Liver (tissue), 9 donors: Measurements from ENCODE around the gene PARL. TPM values are rescaled to one million over a fixed set of nuclear protein-coding genes. Genes with fewer than 3 reads are reported as not detected.

ENCODE experiments used
- DNase-seq: peaks from one replicate; pipeline ENCODE4 v3.0.0-alpha.2; 2017; ENCODE audit warnings: low spot score
- H3K27ac ChIP-seq, 2 donors: one replicate each; pipeline ENCODE4 v1.7.0; 2013; ENCODE audit warnings: inconsistent platforms in 2 of 2, low read length in 2 of 2, control low read depth in 1 of 2, low read depth in 1 of 2, mild to moderate bottlenecking in 1 of 2
- H3K27me3 ChIP-seq, 4 donors: one replicate each; pipeline versions ENCODE4 v1.6.1 to v1.7.0; 2013; ENCODE audit warnings: low read length in 3 of 4, inconsistent platforms in 1 of 4, mild to moderate bottlenecking in 1 of 4, moderate library complexity in 1 of 4; ENCODE audit not compliant: control insufficient read depth in 4 of 4, insufficient read depth in 4 of 4
- H3K36me3 ChIP-seq, 4 donors: one replicate each; pipeline versions ENCODE4 v1.6.1 to v1.7.0; 2013; ENCODE audit warnings: low read length in 3 of 4, mild to moderate bottlenecking in 3 of 4, low read depth in 1 of 4, moderate library complexity in 1 of 4; ENCODE audit not compliant: control insufficient read depth in 4 of 4, insufficient read depth in 3 of 4
- H3K4me1 ChIP-seq, 4 donors: one replicate each; pipeline versions ENCODE4 v1.6.1 to v1.7.0; 2013; ENCODE audit warnings: low read length in 3 of 4, mild to moderate bottlenecking in 3 of 4, moderate library complexity in 1 of 4; ENCODE audit not compliant: control insufficient read depth in 4 of 4, insufficient read depth in 4 of 4
- H3K4me3 ChIP-seq, 3 donors: one replicate each; pipeline versions ENCODE4 v1.6.1 to v1.7.0; 2013; ENCODE audit warnings: low read length in 3 of 3, control low read depth in 1 of 3, low read depth in 1 of 3, mild to moderate bottlenecking in 1 of 3
- H3K9ac ChIP-seq, 2 donors: one replicate each; pipeline ENCODE4 v1.7.0; 2013; ENCODE audit warnings: low read length in 2 of 2, mild to moderate bottlenecking in 2 of 2, moderate library complexity in 2 of 2, control low read depth in 1 of 2, low read depth in 1 of 2
- H3K9me3 ChIP-seq, 4 donors: one replicate each; pipeline versions ENCODE4 v1.6.1 to v1.7.0; 2013; ENCODE audit warnings: low read length in 3 of 4; ENCODE audit not compliant: control insufficient read depth in 4 of 4
- EGR1 ChIP-seq, 2 donors: IDR thresholded peaks; 2 replicates each; pipeline ENCODE4 v1.6.1; 2016 to 2018; ENCODE audit warnings: antibody characterized with exemption in 2 of 2, low read depth in 2 of 2
- FOXA1 ChIP-seq: IDR thresholded peaks from 2 replicates; pipeline ENCODE4 v1.6.1; 2016; ENCODE audit warnings: antibody characterized with exemption
- FOXA2 ChIP-seq: IDR thresholded peaks from 2 replicates; pipeline ENCODE4 v1.6.1; 2016; ENCODE audit warnings: antibody characterized with exemption
- GABPA ChIP-seq, 2 donors: IDR thresholded peaks in 1 of 2; conservative IDR thresholded peaks in 1 of 2; 2 replicates each; pipeline ENCODE4 v1.6.1; 2016; ENCODE audit warnings: antibody characterized with exemption in 2 of 2, mild to moderate bottlenecking in 1 of 2, moderate library complexity in 1 of 2
- HNF4A ChIP-seq, 2 donors: conservative IDR thresholded peaks; 2 replicates each; pipeline ENCODE4 v1.6.1; 2016; ENCODE audit warnings: antibody characterized with exemption in 2 of 2, mild to moderate bottlenecking in 2 of 2
- HNF4G ChIP-seq: IDR thresholded peaks from 2 replicates; pipeline ENCODE4 v1.6.1; 2016; ENCODE audit warnings: antibody characterized with exemption
- JUND ChIP-seq, 2 donors: IDR thresholded peaks; 2 replicates each; pipeline ENCODE4 v1.6.1; 2016; ENCODE audit warnings: antibody characterized with exemption in 2 of 2
- NR2F2 ChIP-seq: IDR thresholded peaks from 2 replicates; pipeline ENCODE4 v1.6.1; 2016; ENCODE audit warnings: antibody characterized with exemption
- RXRA ChIP-seq, 2 donors: IDR thresholded peaks; 2 replicates each; pipeline ENCODE4 v1.6.1; 2017 to 2018; ENCODE audit warnings: antibody characterized with exemption in 2 of 2, mild to moderate bottlenecking in 1 of 2
- SP1 ChIP-seq: IDR thresholded peaks from 2 replicates; pipeline ENCODE4 v1.6.1; 2018; ENCODE audit warnings: antibody characterized with exemption, mild to moderate bottlenecking
- YY1 ChIP-seq: IDR thresholded peaks from 2 replicates; pipeline ENCODE4 v1.6.1; 2016; ENCODE audit warnings: antibody characterized with exemption, mild to moderate bottlenecking
- WGBS: extraction: QIAGEN DNeasy Blood & Tissue Kit; methylation state at CpG from one replicate; pipeline ENCODE4 v1.1.7; 2013; 5-methylcytosine and 5-hydroxymethylcytosine counted together
- polyA plus RNA-seq, 2 donors: library from polyadenylated mRNA; stranded (reverse) in 1 of 2; unstranded in 1 of 2; fragments of 200-250 nt in 1 of 2; fragments of >200 nt in 1 of 2; fragmentation: Nextera tagmentation in 1 of 2; extraction: Ambion mirVana in 1 of 2; gene quantifications; one replicate each; pipeline versions ENCODE4 v1.2.1 to v1.2.3, GENCODE V29; 2013 to 2015
- total RNA-seq, 2 donors: library from RNA; depleted of rRNA; stranded (reverse); fragments of >200 nt; gene quantifications; one replicate each; pipeline ENCODE4 v1.2.3, GENCODE V29; 2014
- TF ChIP-seq, protein P1 (sequence below): IDR thresholded peaks from 2 replicates; pipeline ENCODE4 v1.6.1; 2016; ENCODE audit warnings: antibody characterized with exemption, mild to moderate bottlenecking
- TF ChIP-seq, protein P2 (sequence below): fragments of 150-350 bp; IDR thresholded peaks from 2 replicates; pipeline ENCODE4 v1.5.1; 2017; ENCODE audit warnings: improper control_type of control experiment, low read depth, low read length; ENCODE audit not compliant: missing input control
- TF ChIP-seq, protein P3 (sequence below): IDR thresholded peaks from 2 replicates; pipeline ENCODE4 v1.6.1; 2016; ENCODE audit warnings: antibody characterized with exemption
- TF ChIP-seq, protein P4 (sequence below): IDR thresholded peaks from 2 replicates; pipeline ENCODE4 v1.6.1; 2016; ENCODE audit warnings: antibody characterized with exemption
- TF ChIP-seq, protein P5 (sequence below): IDR thresholded peaks from 2 replicates; pipeline ENCODE4 v1.6.1; 2016; ENCODE audit warnings: antibody characterized with exemption
- donor health status: healthy.
- donor health status: healthy.
- donor health status: healthy.
- donor health status: healthy.
- donor health status: healthy.

The PARL gene
- total and polyA plus RNA-seq, 4 donors: 16.1 to 32.7 (median 22.1) TPM

DNA sequence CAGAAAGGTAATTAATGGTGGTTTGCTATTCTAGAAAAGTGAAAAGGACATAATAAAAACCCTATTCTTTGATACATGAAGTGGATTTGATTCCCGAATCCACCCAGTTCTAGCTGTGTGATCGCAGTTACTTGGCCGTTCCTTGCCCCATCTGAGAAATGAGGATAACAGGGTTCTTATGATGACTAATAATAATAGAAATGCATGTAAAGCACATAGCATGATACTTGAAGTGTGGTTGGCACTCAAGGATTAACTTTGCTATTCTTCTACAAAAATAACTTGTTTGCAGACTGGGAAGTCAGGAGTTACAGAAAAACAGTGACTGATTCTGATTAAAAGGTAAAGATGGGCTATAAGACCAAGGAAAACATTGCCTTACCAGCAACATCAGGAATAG is 26.8 kb downstream of the PARL start:
- Histone ChIP-seq H3K27ac (no peak overlapping the region), H3K4me1 (no peaks in the 10 kb centered on the region), H3K27me3 (no peaks in the 10 kb centered on the region), H3K9me3 (no peaks in the 10 kb centered on the region), H3K36me3 (peaks cover 9 to 51% (median 33%) of the 10 kb centered on the region in 4 donors), H3K9ac (no peak overlapping the region), H3K4me3 (no peak overlapping the region)
- DNase-seq: no peak
- WGBS: 95% methylated on average over 3 of the region's 3 CpGs
- no peak for TF ChIP-seq SP1
- TF ChIP-seq, protein P1, sequence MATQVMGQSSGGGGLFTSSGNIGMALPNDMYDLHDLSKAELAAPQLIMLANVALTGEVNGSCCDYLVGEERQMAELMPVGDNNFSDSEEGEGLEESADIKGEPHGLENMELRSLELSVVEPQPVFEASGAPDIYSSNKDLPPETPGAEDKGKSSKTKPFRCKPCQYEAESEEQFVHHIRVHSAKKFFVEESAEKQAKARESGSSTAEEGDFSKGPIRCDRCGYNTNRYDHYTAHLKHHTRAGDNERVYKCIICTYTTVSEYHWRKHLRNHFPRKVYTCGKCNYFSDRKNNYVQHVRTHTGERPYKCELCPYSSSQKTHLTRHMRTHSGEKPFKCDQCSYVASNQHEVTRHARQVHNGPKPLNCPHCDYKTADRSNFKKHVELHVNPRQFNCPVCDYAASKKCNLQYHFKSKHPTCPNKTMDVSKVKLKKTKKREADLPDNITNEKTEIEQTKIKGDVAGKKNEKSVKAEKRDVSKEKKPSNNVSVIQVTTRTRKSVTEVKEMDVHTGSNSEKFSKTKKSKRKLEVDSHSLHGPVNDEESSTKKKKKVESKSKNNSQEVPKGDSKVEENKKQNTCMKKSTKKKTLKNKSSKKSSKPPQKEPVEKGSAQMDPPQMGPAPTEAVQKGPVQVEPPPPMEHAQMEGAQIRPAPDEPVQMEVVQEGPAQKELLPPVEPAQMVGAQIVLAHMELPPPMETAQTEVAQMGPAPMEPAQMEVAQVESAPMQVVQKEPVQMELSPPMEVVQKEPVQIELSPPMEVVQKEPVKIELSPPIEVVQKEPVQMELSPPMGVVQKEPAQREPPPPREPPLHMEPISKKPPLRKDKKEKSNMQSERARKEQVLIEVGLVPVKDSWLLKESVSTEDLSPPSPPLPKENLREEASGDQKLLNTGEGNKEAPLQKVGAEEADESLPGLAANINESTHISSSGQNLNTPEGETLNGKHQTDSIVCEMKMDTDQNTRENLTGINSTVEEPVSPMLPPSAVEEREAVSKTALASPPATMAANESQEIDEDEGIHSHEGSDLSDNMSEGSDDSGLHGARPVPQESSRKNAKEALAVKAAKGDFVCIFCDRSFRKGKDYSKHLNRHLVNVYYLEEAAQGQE: no peak
- TF ChIP-seq, protein P2, sequence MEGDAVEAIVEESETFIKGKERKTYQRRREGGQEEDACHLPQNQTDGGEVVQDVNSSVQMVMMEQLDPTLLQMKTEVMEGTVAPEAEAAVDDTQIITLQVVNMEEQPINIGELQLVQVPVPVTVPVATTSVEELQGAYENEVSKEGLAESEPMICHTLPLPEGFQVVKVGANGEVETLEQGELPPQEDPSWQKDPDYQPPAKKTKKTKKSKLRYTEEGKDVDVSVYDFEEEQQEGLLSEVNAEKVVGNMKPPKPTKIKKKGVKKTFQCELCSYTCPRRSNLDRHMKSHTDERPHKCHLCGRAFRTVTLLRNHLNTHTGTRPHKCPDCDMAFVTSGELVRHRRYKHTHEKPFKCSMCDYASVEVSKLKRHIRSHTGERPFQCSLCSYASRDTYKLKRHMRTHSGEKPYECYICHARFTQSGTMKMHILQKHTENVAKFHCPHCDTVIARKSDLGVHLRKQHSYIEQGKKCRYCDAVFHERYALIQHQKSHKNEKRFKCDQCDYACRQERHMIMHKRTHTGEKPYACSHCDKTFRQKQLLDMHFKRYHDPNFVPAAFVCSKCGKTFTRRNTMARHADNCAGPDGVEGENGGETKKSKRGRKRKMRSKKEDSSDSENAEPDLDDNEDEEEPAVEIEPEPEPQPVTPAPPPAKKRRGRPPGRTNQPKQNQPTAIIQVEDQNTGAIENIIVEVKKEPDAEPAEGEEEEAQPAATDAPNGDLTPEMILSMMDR: no peak
- no peak for TF ChIP-seq FOXA2
- TF ChIP-seq EGR1 (IDR thresholded peaks at IDR 0.05; ENCODE audit: low read depth in 2 of 2): no peak
- TF ChIP-seq FOXA1: no peak
- TF ChIP-seq RXRA (IDR thresholded peaks at IDR 0.05): no peak
- TF ChIP-seq, protein P3, sequence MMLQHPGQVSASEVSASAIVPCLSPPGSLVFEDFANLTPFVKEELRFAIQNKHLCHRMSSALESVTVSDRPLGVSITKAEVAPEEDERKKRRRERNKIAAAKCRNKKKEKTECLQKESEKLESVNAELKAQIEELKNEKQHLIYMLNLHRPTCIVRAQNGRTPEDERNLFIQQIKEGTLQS: no peak
- TF ChIP-seq YY1: no peak
- no peak for TF ChIP-seq NR2F2
- no peak for TF ChIP-seq JUND (IDR thresholded peaks at IDR 0.05)
- TF ChIP-seq, protein P4, sequence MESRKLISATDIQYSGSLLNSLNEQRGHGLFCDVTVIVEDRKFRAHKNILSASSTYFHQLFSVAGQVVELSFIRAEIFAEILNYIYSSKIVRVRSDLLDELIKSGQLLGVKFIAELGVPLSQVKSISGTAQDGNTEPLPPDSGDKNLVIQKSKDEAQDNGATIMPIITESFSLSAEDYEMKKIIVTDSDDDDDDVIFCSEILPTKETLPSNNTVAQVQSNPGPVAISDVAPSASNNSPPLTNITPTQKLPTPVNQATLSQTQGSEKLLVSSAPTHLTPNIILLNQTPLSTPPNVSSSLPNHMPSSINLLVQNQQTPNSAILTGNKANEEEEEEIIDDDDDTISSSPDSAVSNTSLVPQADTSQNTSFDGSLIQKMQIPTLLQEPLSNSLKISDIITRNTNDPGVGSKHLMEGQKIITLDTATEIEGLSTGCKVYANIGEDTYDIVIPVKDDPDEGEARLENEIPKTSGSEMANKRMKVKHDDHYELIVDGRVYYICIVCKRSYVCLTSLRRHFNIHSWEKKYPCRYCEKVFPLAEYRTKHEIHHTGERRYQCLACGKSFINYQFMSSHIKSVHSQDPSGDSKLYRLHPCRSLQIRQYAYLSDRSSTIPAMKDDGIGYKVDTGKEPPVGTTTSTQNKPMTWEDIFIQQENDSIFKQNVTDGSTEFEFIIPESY: no peak
- no peak for TF ChIP-seq GABPA (IDR thresholded peaks at IDR 0.05 in 1 of 2, conservative IDR thresholded peaks at IDR 0.05 in 1 of 2)
- TF ChIP-seq HNF4A (conservative IDR thresholded peaks at IDR 0.05): no peak
- TF ChIP-seq, protein P5, sequence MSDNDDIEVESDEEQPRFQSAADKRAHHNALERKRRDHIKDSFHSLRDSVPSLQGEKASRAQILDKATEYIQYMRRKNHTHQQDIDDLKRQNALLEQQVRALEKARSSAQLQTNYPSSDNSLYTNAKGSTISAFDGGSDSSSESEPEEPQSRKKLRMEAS: no peak
- no peak for TF ChIP-seq HNF4G
